Adrenal gland (tissue), 12 donors: ENCODE measurements around the gene FARS2. TPM values are rescaled to one million over a fixed set of nuclear protein-coding genes. Genes with fewer than 3 reads are reported as not detected.

Experiments used
- DNase-seq, 7 donors: peaks; one replicate each; pipeline ENCODE4 v3.0.0-alpha.2; 2019 to 2020
- H3K27ac ChIP-seq, 5 donors: fragments of 200-600 bp; sonication (generic) in 4 of 5; 1 replicate in 3 of 5; 2 replicates in 2 of 5; pipeline versions ENCODE4 v1.5.1 to v1.8.0; 2016 to 2020; ENCODE audit warnings: mild to moderate bottlenecking in 1 of 5
- H3K27me3 ChIP-seq: fragments of 200-600 bp; 2 replicates; pipeline ENCODE4 v1.8.0; 2021
- H3K36me3 ChIP-seq, 2 donors: fragments of 200-600 bp; replicated peaks in 1 of 2; 1 replicate in 1 of 2; 2 replicates in 1 of 2; pipeline versions ENCODE4 v1.5.1 to v1.8.0; 2018 to 2022
- H3K4me1 ChIP-seq, 2 donors: fragments of 200-600 bp; replicated peaks in 1 of 2; 1 replicate in 1 of 2; 2 replicates in 1 of 2; pipeline versions ENCODE4 v1.5.1 to v1.8.0; 2018 to 2021
- H3K4me3 ChIP-seq, 4 donors: fragments of 200-600 bp; sonication (generic) in 3 of 4; one replicate each; pipeline ENCODE4 v1.5.1; 2016 to 2018
- H3K9me3 ChIP-seq, 3 donors: fragments of 200-600 bp; sonication (generic) in 1 of 3; replicated peaks in 1 of 3; 1 replicate in 2 of 3; 2 replicates in 1 of 3; pipeline versions ENCODE4 v1.5.1 to v1.8.0; 2016 to 2021
- CTCF ChIP-seq, 6 experiments: fragments of 450-650 bp in 4 of 6; fragments of 200-600 bp in 2 of 6; sonication (generic) in 1 of 6; IDR thresholded peaks; 1 replicate in 5 of 6; 2 replicates in 1 of 6; pipeline versions ENCODE4 v1.5.1 to v1.8.0; 2016 to 2021; ENCODE audit warnings: antibody characterized with exemption in 6 of 6, mild to moderate bottlenecking in 2 of 6, moderate library complexity in 1 of 6
- POLR2A ChIP-seq, 2 donors: fragments of 450-650 bp; IDR thresholded peaks; one replicate each; pipeline ENCODE4 v1.6.1; 2017; ENCODE audit warnings: antibody characterized with exemption in 2 of 2, mild to moderate bottlenecking in 2 of 2, moderate library complexity in 1 of 2
- WGBS, 4 donors: extraction: QIAGEN DNeasy Blood & Tissue Kit in 2 of 4; methylation state at CpG; one replicate each; pipeline versions ENCODE4 v1.1.5 to v1.1.7; 2013 to 2017; 5-methylcytosine and 5-hydroxymethylcytosine counted together
- intact Hi-C, 2 donors: fragments of 100-400 bp; cut with DNase I; formaldehyde crosslinking; loops; one replicate each; pipeline versions ENCODE4 v1.14.1 to v1.15.0; 2022 to 2023
- polyA plus RNA-seq, 3 donors: library from polyadenylated mRNA; stranded (reverse); fragments of 200-250 nt in 2 of 3; fragments of 350-450 nt in 1 of 3; fragmentation: Illumina TruSeq in 1 of 3; extraction: RNeasy Lipid Tissue Mini Kit (QIAGEN cat#74804) in 1 of 3; gene quantifications; one replicate each; pipeline ENCODE4 v1.2.3, GENCODE V29; 2013 to 2014
- total RNA-seq, 9 donors: library from RNA; depleted of rRNA in 4 of 9; stranded (reverse); fragments of >200 nt in 4 of 9; fragments of 120-200 nt in 1 of 9; fragmentation: NEBNext Ultra II Directional in 1 of 9; extraction: Animal tissue kit (Norgen Biotek cat#: 25700) in 1 of 9; gene quantifications; one replicate each; pipeline versions ENCODE4 v1.1.0 to v1.2.4, GENCODE V29; 2013 to 2023
- donor health status: healthy with polysubstance abuse.
- donor health status: Bipolar disorder and iron deficiency.
- donor health status: DM: yes; HTN: yes; CAD: no.
- donor health status: DM: no; HTN: no; CAD: no.
- donor health status: DM: no; HTN: no; CAD: no.
- donor health status: DM: yes; HTN: yes; CAD: no.

The FARS2 gene
- total and polyA plus RNA-seq, 12 donors: 7.2 to 55.2 (median 19.8) TPM

GRCh38 chr6:5280920-5281319 is 19.6 kb downstream of the FARS2 start:
- intact Hi-C loops: no loop called here
- TF ChIP-seq POLR2A (IDR thresholded peaks at IDR 0.05) (no peak), CTCF (IDR thresholded peaks at IDR 0.05) (no peak)
- 74 to 80% (median 77%) methylated on average over 2 of the region's 2 CpGs for WGBS, 4 donors
- H3K4me3 ChIP-seq: no peak overlapping the region
- H3K27me3 ChIP-seq: no peaks in the 10 kb centered on the region
- H3K9me3 ChIP-seq: no peaks in the 10 kb centered on the region
- no peak for DNase-seq
- H3K4me1 ChIP-seq: no peaks in the 10 kb centered on the region
- no peak overlapping the region for H3K27ac ChIP-seq
- H3K36me3 ChIP-seq: no peaks in the 10 kb centered on the region

GRCh38 chr6:5282191-5282623 is 20.9 kb downstream of the FARS2 start:
- Histone ChIP-seq H3K4me1 (no peaks in the 10 kb centered on the region), H3K4me3 (no peak overlapping the region), H3K9me3 (no peaks in the 10 kb centered on the region), H3K27ac (no peak overlapping the region), H3K27me3 (no peaks in the 10 kb centered on the region), H3K36me3 (no peaks in the 10 kb centered on the region)
- DNase-seq: no peak
- intact Hi-C loops: no loop called here
- no peak for TF ChIP-seq CTCF (IDR thresholded peaks at IDR 0.05)
- TF ChIP-seq POLR2A (IDR thresholded peaks at IDR 0.05): no peak
- 84 to 93% (median 85%) methylated on average over 9 of the region's 9 CpGs for WGBS, 4 donors

GRCh38 chr6:5285081-5285480 is 23.8 kb downstream of the FARS2 start:
- H3K4me1 ChIP-seq: peaks cover 0 to 7% of the 10 kb centered on the region in 2 donors
- intact Hi-C loops: no loop called here
- WGBS, 4 donors: 91 to 95% (median 94%) methylated on average over 6 of the region's 6 CpGs

GRCh38 chr6:5285526-5285925 is 24.2 kb downstream of the FARS2 start:
- no peaks in the 10 kb centered on the region for H3K9me3 ChIP-seq
- H3K36me3 ChIP-seq: no peaks in the 10 kb centered on the region
- no peaks in the 10 kb centered on the region for H3K27me3 ChIP-seq
- TF ChIP-seq POLR2A (IDR thresholded peaks at IDR 0.05): no peak
- TF ChIP-seq CTCF (IDR thresholded peaks at IDR 0.05): no peak
- H3K4me1 ChIP-seq: peaks cover 0 to 7% of the 10 kb centered on the region in 2 donors
- no peak for DNase-seq
- 97 to 98% (median 97%) methylated on average over 5 of the region's 5 CpGs for WGBS, 4 donors
- no peak overlapping the region for H3K27ac ChIP-seq
- intact Hi-C loops: no loop called here
- no peak overlapping the region for H3K4me3 ChIP-seq

More at GRCh38 chr6:5285081-5285480, 23.8 kb downstream of the FARS2 start:
- no peak for DNase-seq
- TF ChIP-seq POLR2A (IDR thresholded peaks at IDR 0.05): no peak
- TF ChIP-seq CTCF (IDR thresholded peaks at IDR 0.05): no peak
- H3K36me3 ChIP-seq: no peaks in the 10 kb centered on the region
- no peak overlapping the region for H3K27ac ChIP-seq
- no peaks in the 10 kb centered on the region for H3K27me3 ChIP-seq
- no peaks in the 10 kb centered on the region for H3K9me3 ChIP-seq
- H3K4me3 ChIP-seq: no peak overlapping the region
